ENCODE data around the gene LRRTM2.

DNA sequence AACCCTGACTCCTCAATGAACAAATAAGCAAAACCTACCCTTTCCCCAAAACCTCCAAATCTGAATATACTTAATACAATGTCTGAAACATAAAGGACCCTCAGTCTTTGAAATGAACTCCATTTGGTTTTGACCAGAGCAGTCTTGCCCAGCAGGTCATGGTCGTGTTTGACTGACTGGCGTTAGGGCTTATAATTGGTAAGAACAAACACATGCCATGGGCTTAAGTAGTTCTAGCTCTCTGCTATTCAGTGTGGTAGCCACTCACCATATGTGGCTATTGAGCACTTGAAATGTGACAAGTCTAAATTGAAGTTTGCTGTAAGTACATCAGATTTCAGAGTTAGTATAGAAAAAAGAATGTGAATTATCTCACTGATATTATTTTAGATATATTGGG lies 42.1 kb downstream of the LRRTM2 start:
- TF ChIP-seq, protein P1, sequence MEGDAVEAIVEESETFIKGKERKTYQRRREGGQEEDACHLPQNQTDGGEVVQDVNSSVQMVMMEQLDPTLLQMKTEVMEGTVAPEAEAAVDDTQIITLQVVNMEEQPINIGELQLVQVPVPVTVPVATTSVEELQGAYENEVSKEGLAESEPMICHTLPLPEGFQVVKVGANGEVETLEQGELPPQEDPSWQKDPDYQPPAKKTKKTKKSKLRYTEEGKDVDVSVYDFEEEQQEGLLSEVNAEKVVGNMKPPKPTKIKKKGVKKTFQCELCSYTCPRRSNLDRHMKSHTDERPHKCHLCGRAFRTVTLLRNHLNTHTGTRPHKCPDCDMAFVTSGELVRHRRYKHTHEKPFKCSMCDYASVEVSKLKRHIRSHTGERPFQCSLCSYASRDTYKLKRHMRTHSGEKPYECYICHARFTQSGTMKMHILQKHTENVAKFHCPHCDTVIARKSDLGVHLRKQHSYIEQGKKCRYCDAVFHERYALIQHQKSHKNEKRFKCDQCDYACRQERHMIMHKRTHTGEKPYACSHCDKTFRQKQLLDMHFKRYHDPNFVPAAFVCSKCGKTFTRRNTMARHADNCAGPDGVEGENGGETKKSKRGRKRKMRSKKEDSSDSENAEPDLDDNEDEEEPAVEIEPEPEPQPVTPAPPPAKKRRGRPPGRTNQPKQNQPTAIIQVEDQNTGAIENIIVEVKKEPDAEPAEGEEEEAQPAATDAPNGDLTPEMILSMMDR (IDR thresholded peaks at IDR 0.05 in 4 of 5, conservative IDR thresholded peaks at IDR 0.05 in 1 of 5) = no peak
- TF ChIP-seq POLR2A (IDR thresholded peaks at IDR 0.05) = no peak

Measured in gastrocnemius medialis (tissue), 4 donors.